Inflammatory macrophage (primary cell): ENCODE data around the gene CAPZA3.
"Not testable (repeated sequence)": the region's sequence is repeated elsewhere in the genome, so short reads cannot be mapped to it uniquely, and the experiment has no call there.

ENCODE experiments used
- DNase-seq, 2 donors: peaks; one replicate each; pipeline ENCODE4 v3.0.0-alpha.2; 2020 to 2022

The CAPZA3 gene

GRCh38 chr12:18753481-18754123 is 15.7 kb downstream of the CAPZA3 start:
- DNase-seq: no peak

GRCh38 chr12:18754124-18754707 is 16.3 kb downstream of the CAPZA3 start:
- DNase-seq: no peak

- no peak for DNase-seq
Measured at GRCh38 chr12:18755341-18755740, 17.4 kb downstream of the CAPZA3 start.

GRCh38 chr12:18766479-18766878 is 28.6 kb downstream of the CAPZA3 start:
- not testable (repeated sequence) for DNase-seq

GRCh38 chr12:18782827-18783226 is 44.9 kb downstream of the CAPZA3 start:
- no peak for DNase-seq

GRCh38 chr12:18785465-18785864 is 47.5 kb downstream of the CAPZA3 start:
- DNase-seq: not testable (repeated sequence)
